ENCODE measurements around the gene CASR. TPM values are rescaled to one million over a fixed set of nuclear protein-coding genes. Genes with fewer than 3 reads are reported as not detected.

Gene CASR
- total RNA-seq, 1 donor, result not detected

DNA sequence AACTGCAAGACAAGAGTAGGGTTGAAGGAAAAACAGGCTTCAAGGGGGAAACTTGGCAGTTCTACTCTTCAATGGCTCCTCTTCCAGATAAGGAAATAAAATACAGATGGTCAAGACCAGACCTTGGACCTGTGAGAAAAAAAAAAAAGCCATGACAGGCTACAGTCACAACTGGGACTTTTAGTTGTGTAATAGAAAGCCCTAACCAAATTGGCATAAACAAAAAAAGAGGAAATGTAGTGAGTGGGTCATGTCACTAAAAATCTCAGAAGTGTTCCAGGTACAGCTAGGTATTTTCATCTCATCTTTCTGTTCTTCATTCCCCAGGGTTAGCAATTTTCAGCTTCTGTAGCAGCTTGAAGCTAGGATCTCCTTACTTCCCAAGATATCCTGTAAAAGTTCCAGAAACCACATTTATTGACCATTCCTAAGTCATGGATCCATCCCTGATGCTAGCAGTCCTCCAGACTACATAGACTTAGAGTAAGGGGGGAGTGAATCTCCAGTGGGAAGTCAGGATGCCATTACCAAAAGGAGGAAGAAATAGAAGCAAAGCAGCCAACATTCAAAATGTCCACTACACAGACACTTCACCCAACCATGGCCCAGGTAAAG lies 80.6 kb downstream of the CASR start:
- H3K4me3 ChIP-seq (ENCODE audit: low read depth, low read length), result no peak overlapping the region

DNA sequence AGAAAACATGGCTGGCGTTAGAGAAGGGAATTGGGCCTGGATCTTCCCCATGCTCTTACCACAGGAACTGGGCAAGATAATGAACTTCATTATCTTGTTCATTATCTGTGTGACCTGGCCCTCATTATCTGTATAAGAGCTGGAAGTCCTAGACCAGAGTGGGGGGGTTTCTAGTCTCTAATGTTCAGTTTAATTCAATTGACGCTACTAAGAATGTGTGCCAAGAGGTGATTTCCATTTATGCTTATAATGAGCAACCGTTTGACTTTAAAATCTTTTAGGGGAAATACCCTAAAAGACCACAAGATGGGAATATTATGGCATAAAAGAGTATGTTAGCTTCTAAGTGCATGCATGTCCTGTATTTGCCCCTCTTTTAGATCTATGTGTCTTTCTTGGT lies 82.5 kb downstream of the CASR start:
- no peak for DNase-seq (ENCODE audit: low read depth)
- H3K4me3 ChIP-seq (ENCODE audit: low read depth, low read length), result no peak overlapping the region
- TF ChIP-seq, protein P1, sequence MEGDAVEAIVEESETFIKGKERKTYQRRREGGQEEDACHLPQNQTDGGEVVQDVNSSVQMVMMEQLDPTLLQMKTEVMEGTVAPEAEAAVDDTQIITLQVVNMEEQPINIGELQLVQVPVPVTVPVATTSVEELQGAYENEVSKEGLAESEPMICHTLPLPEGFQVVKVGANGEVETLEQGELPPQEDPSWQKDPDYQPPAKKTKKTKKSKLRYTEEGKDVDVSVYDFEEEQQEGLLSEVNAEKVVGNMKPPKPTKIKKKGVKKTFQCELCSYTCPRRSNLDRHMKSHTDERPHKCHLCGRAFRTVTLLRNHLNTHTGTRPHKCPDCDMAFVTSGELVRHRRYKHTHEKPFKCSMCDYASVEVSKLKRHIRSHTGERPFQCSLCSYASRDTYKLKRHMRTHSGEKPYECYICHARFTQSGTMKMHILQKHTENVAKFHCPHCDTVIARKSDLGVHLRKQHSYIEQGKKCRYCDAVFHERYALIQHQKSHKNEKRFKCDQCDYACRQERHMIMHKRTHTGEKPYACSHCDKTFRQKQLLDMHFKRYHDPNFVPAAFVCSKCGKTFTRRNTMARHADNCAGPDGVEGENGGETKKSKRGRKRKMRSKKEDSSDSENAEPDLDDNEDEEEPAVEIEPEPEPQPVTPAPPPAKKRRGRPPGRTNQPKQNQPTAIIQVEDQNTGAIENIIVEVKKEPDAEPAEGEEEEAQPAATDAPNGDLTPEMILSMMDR (IDR thresholded peaks at IDR 0.05; ENCODE audit: insufficient read depth, low read length), result no peak

More for the DNA sequence above, 80.6 kb downstream of the CASR start:
- DNase-seq (ENCODE audit: low read depth), result no peak
- TF ChIP-seq, protein P1 (IDR thresholded peaks at IDR 0.05; ENCODE audit: insufficient read depth, low read length), result no peak

DNA sequence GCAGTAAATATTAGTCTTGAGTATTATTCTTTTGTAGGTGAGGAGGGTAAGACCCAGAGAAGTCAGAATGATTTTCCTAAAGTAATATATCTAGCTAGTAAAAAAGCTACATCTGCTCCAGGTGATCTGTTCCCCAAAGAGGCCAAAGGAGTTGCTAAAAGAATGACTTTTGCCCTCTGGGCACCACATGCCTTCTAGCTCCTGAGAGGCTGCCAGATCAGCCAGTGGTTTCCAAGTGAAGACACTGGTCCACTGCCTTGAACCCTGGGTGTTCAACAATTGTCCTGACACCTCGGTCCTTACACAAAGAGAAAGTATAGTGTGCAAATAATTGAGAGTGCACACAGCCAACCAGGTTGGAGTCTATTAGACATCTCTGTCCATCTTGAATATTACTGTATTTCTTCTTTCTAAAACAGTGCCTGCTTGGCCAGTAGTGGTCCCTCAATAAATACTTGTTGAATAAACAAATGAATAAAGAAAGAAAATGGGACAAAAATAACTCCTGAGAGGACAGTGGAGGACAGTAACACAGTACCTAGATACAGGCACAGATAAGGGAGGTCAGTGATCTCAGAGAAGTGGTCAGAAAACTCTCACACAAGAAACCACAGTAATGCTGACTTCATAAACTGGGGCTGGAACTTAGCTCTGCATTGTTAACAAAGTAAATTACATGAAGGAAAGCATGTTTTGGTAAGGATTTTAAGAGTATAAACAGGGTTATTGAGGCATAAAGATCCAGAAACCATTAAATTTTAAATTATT lies 85.0 kb downstream of the CASR start:
- DNase-seq (ENCODE audit: low read depth), result no peak
- no peak overlapping the region for H3K4me3 ChIP-seq (ENCODE audit: low read depth, low read length)
- TF ChIP-seq, protein P1 (IDR thresholded peaks at IDR 0.05; ENCODE audit: insufficient read depth, low read length), result no peak

DNA sequence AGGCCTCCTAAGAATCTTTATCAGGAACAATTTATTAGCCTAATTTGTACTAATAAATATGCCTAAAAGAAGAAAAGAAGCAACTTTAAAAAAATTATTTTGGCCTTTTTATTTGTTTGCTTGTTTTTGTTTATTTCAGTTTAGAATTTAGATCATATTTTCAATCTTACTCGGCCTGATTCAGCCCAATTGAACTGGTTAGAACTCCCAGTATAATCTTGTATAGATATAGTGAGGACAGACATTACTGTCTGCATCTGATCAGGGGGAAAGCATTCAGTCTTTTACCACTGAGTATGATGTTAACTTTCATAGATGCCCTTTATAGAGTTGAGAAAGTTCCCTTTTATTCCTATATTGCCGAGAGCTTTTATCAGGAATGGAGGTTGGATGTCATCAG lies 85.6 kb downstream of the CASR start:
- no peak for DNase-seq (ENCODE audit: low read depth)
- H3K4me3 ChIP-seq (ENCODE audit: low read depth, low read length), result no peak overlapping the region
- TF ChIP-seq, protein P1 (IDR thresholded peaks at IDR 0.05; ENCODE audit: insufficient read depth, low read length), result no peak

DNA sequence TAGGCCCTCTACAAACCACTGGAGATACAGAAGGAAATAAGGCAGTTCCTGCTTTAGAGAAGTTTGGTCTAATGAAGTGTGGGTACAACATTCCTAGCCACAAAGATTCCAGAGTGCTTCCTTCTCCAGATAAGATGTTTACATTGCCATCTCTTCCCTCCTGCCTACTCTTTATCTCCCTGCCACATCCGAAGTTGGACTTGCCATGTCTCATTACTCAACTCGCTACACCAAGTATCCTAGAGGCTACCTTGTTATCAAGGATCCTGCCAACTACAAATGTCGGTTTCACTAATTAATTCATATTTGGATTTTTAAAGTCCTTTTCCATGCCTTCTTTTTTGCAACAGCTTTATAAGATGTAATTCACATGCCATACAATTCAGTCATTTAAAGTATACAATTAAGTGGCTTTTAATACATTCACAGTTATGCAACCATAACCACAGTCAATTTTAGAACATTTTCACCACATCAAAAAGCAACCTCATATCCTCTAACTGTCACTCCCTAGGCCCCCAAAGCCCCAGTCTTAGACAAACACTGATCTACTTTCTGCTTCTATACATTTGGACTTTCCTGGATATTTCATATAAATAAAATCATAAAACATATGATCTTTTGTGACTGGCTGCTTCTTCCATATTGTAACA lies 87.9 kb downstream of the CASR start:
- TF ChIP-seq, protein P1 (IDR thresholded peaks at IDR 0.05; ENCODE audit: insufficient read depth, low read length), result no peak
- H3K4me3 ChIP-seq (ENCODE audit: low read depth, low read length), result no peak overlapping the region
- no peak for DNase-seq (ENCODE audit: low read depth)

DNA sequence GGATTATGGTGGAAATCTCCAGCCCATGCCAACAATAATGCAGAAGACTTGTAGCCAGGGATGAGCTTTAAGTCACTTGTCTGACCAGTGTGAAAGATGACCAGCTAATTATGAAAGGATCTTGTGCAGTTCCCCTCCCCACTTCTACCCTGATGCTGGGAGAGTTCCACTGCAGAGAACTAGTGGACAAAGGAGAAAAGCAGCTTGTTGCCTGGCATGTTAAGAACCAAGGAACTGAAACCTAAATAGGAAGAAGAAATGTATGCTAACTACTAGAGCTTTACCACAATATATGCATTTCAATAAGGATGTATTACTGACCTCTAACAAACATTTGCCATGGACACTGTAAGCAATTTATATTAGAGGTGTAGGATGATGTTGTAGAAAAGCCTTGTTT lies 89.4 kb downstream of the CASR start:
- TF ChIP-seq, protein P1 (IDR thresholded peaks at IDR 0.05; ENCODE audit: insufficient read depth, low read length), result no peak

More for the DNA sequence above, 89.4 kb downstream of the CASR start:
- H3K4me3 ChIP-seq (ENCODE audit: low read depth, low read length), result no peak overlapping the region
- no peak for DNase-seq (ENCODE audit: low read depth)
